HG03442 (cell line): ENCODE results near the gene CYP26A1.

ENCODE experiments used
- ATAC-seq: cut with Tn5 transposase; IDR thresholded peaks from one replicate; pipeline ENCODE4 v1.9.1; 2021; ENCODE audit warnings: mild to moderate bottlenecking, moderate library complexity; ENCODE audit not compliant: unreplicated experiment

The CYP26A1 gene

DNA sequence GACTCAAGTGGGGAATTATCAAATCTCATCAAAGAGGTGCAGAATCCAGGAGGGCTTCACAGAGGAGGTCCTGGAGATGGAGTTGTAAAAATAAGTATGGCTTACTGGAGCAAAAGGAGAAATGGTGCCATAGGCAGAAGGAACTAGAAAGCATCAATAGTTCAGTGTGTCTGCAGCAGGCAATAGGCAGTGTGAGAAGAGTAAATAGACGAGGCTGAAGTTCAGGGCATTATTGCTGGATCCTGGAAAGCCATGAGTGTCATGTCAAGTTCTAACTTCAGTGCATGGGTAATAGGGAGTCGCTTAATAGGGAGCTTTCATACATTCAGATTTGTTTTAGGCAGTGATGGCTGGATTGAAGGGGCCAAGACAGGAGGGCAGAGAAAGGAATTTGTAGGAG is 39.3 kb downstream of the CYP26A1 start:
- ATAC-seq, result no peak

GRCh38 chr10:93115661-93116383 is 42.1 kb downstream of the CYP26A1 start:
- no peak for ATAC-seq

- ATAC-seq, result no peak
These were observed 47.6 kb downstream of the CYP26A1 start for GRCh38 chr10:93121311-93121710.

- no peak for ATAC-seq
These were observed 50.1 kb downstream of the CYP26A1 start for GRCh38 chr10:93123766-93124165.

- ATAC-seq, result peak; percentile 84
These were observed 51.1 kb downstream of the CYP26A1 start for GRCh38 chr10:93124580-93125318.

GRCh38 chr10:93125966-93126365 is 52.3 kb downstream of the CYP26A1 start:
- no peak for ATAC-seq

DNA sequence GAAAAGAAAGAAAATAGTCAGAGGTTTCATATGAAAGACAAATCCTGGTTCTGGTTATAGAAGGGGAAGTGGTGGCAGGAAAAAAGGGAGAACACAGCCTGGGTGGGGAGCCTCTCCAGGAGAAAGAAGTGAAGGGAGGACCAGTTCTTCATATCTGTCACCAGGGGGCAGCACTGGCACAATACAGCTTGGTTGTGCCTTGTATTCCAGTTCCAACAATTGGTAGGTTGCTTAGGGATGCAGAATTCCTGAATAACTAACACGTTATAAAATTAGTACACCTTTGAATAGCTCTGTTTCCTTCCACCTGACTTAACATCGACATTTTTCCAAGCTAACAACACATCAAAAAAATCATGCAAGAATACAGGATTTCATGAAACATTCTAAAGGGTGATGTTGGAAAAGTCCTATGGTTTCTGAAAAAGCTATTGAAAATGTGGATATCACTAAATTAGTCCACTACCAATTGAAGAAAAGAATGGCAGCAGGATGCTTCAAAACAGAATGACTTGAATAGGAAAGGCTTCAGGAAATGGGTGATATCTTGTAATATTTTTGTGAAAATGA is 52.9 kb downstream of the CYP26A1 start:
- ATAC-seq, result no peak
